Bone marrow (tissue), 2 donors: ENCODE data around the gene CBFB.
"Not testable (repeated sequence)": the region's sequence is repeated elsewhere in the genome, so short reads cannot be mapped to it uniquely, and the experiment has no call there.

Experiments
- DNase-seq, 2 donors: peaks; one replicate each; lab custom pipeline; 2025; lab: John Stamatoyannopoulos, UW

Gene CBFB

GRCh38 chr16:67028696-67029253 is at the start of gene CBFB:
Gene CBFB (plus strand): TSS chr16:67029149. CDS start chr16:67029408, 259 bp downstream.
- DNase-seq: peak; percentile 82 to 86

GRCh38 chr16:66983033-66983432 is 45.9 kb upstream of the CBFB start:
- DNase-seq: no peak

DNA sequence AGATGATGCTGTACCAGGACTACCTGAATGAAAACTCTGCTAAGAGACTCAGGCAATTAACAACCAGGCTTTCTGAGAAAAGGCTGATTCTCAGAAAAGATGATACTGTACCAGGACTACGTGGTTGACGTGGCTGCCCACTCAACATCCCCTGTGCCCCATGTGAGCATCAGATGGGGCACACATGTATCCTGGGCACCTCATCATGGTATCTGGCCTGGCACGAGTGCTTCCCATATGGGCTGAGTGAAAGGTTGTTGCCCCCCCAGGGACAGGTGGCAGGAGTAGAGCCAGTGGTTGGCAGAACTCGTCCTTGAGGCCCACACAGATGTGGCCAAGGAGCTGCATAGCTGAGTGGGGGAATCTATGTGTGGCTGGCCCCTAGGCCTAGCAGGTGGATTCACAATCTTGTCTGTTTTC is 44.0 kb upstream of the CBFB start:
- DNase-seq: no peak

DNA sequence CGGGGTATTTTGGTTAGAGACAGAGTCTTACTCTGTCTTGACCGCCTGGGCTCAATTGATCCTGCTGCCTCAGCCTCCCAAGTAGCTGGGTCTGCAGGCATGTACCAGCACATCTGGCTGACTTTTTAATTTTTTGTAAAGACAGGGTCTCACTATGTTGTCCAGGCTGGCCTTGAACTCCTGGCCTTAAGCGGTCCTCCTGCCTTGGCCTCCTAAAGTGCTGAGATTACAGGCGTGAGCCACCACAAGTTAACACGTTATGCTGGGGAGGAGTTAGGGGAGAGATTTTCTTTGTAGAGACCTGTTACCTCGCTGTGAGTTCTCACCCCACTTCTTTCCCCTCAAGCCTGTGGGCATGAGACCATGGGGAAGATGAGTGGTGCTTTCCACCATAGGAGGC is 42.4 kb upstream of the CBFB start:
- DNase-seq: no peak

DNA sequence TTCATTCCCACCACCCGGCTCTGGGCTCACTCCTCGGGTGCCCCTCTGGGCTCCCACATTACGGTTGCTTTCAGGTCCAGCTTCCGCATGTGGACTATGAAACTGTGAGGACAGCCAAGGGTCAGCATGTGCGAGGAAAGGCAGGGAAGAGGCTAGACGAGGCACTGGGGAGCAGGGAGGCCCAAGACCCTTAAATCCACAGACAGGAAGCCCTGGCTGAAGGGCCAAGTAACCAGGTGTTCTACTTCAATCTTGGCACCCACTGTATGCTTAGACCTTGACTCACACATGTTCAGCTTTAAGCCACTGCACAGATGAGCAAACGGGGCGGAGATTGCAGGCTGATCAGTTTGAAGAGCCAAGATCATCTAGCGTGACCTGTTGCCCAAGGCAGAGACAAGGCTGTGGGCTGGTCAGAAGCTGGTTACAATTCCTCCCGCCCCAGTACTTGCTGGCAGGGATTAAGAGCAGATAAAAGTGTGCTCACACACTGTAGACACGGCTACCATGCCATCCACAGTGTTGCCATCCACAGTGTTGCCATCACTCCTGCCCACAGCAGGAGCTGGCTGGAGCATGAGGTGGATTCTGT is 40.7 kb upstream of the CBFB start, which contains the start of gene CES4A:
Gene CES4A, plus strand, starts transcription at position 393 of the 592 bp plus-strand sequence. Its CDS starts 184 bp downstream, at position 577.
- DNase-seq: no peak

DNA sequence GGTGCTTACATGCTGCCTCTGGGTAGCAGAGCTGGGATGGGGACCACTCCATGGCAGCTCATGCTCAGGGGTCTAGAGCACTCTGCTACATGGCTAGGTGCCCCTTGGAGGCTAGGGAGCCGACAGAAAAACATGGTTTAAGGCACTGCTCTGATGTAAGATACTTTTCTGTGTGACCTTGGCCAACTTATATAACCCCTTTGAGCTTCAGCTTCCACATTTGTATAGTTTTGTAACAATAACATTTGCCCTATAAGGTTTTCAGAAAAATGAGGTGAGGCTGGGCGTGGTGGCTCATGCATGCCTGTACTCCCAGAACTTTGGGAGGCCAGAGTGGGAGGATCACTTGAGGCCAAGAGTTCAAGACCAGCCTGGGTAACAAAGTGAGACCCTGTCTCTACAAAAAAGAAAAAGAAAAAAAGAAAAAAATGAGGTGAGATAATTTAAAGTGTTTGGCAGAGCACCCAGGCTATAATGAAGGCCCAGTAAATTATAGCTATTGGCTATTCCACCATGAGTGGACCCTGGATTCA is 37.3 kb upstream of the CBFB start:
- no peak for DNase-seq

DNA sequence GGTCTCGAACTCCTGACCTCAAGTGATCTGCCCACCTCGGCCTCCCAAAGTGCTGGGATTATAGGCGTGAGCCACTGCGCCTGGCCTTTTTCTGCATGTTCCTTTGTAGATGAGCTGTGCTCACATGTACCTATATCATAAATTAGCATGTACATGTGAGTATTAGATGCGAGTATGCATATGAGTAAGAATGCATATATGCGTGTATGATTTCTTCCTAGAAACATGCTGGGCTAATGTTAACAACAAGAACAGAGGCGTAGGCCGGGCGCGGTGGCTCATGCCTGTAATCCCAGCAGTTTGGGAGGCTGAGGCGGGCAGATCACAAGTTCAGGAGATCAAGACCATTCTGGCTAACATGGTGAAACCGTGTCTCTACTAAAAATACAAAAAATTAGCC is 35.4 kb upstream of the CBFB start:
- DNase-seq: not testable (repeated sequence)

DNA sequence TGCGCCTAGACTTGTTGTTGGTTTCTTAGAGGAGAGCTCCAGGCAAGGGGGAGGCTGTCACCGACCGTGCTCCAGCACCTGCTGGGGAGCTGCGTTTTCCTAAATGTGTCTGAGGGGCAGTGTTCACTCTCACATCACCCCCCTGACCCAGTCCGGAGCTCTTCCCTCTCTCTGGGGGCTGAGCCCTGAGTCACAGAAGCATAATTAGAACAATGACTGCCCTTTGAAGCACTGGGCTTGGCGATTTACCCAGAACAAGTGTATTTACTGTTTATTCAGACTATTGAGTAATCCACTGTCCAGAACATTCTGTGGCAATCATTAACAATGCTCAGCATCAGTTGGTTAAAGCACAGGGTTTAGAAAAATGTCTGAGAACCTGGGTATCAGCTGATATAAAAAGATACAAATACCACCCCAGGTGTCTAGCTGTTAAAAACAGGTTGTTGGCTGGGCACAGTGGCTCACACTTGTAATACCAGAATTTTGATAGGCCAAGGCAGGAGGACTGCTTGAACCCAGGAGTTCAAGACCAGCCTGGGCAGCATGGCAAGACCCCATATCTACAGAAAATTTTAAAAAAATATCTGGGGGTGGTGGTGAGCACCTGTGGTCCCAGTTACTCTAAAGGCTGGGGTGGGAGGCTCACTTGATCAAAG is 32.5 kb upstream of the CBFB start:
- no peak for DNase-seq

- no peak for DNase-seq
Observed at GRCh38 chr16:66996983-66997358, 32.0 kb upstream of the CBFB start.

DNA sequence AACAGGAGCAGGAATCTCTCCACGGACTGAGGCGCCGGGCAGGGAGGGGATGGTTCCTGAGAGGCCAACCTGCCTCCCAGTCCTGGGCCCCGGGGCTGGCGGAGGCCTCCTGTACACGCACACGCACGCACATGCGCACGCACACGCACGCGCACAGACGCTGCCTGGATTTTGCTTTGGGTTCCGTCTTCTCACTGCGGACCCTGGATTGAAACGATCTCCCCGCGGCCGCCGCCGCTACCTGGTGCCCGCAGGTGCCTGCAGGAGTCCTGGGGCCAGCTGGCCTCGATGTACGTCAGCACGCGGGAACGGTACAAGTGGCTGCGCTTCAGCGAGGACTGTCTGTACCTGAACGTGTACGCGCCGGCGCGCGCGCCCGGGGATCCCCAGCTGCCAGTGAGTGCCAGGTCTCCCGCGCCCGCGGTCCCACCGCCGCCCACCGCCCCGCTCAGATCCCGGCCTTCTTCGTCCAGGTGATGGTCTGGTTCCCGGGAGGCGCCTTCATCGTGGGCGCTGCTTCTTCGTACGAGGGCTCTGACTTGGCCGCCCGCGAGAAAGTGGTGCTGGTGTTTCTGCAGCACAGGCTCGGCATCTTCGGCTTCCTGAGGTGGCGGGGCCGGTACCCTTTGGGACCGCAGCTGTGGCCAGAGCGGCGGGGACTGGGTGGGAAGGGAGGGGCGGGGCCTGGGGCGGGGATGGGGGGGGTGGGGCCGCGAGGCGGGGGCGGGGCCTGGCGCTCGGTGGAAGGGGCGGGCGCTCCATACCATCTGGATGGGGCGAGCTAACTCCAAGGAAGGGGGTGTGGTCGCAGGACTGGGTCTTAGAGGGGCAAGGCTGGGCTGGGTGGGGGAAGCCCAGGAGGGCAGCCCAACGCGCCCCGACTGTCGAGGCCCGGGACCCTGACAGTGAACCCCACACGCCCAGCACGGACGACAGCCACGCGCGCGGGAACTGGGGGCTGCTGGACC is 28.3 kb upstream of the CBFB start:
- no peak for DNase-seq

GRCh38 chr16:67001726-67002125 is 27.2 kb upstream of the CBFB start:
- no peak for DNase-seq

- DNase-seq: no peak
Observed at GRCh38 chr16:67006930-67007658, 21.9 kb upstream of the CBFB start.

GRCh38 chr16:67009158-67009557 is 19.8 kb upstream of the CBFB start:
- DNase-seq: no peak

- no peak for DNase-seq
Observed at GRCh38 chr16:67011274-67011673, 17.7 kb upstream of the CBFB start.

GRCh38 chr16:67013233-67013822 is 15.6 kb upstream of the CBFB start:
- no peak for DNase-seq

DNA sequence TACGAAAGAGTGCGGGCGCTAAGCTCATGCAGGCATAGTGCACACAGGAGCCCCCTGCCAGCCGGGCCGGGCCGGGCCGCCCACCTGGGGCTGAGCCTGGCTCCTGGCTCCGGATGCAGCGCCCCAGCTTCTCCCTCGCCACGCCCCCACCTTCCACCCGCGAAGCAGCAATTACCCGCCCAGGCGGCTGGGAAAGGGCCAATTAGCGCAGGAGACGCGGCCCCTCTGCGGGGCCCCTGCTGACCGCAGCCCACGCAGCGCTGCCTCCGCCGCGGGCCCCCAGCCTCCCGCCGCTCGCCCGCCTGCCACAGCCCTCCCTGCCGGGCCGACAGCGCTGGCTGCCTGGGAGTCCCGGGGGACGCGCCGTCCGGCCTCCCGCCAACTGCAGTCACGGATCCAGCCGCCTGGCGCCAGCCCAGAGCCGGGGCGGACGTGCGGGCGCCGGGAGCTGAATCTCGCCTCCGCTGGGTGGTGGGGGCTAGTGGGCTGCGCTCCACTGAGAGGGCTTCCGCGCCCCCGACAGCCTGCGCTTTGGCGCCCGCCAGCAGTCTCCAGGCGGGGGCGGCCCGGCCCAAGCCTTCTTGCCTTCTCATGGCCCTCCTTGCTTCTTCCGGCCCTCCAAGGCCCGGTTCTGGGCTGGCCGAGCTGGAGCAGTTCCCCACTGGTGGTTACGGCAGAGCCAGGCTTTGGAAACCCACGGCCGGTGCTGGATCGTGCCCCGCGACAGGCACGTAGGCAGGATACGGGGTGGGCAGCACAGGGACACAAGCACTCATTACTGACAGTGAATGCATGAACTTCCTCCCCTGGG is 14.9 kb upstream of the CBFB start:
- DNase-seq: peak in 1 of 2 donors; percentile 26

- DNase-seq: no peak
Observed at GRCh38 chr16:67014634-67015312, 14.2 kb upstream of the CBFB start.

GRCh38 chr16:67015313-67015731 is 13.6 kb upstream of the CBFB start:
- DNase-seq: no peak

DNA sequence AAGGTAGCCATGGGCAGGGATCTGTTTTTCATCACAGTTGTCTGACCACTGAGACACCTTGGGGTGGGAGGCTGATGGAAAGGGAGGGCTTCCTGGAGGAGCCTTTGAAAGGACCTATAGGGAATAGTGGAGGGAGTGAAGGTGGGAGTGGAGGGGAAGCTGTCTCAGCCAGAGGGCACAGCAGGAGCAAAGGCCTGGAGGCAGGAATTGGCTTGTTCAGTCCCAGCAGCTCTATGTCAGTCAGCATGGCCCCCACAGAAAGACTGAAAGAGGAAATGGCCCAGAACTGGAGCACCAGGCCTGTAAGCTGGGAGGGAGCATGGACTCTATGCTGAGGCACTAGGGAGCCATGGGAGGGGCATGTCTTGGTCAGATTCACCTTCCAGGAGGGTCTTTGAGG is 12.8 kb upstream of the CBFB start:
- no peak for DNase-seq
